ENCODE data around the gene KCNIP3.

Gene KCNIP3

GRCh38 chr2:95297639-95298395 is 670 bp downstream of the KCNIP3 start:
- DNase-seq, result no peak

- DNase-seq, result no peak
These were observed 1.5 kb downstream of the KCNIP3 start for GRCh38 chr2:95298486-95299111.

DNA sequence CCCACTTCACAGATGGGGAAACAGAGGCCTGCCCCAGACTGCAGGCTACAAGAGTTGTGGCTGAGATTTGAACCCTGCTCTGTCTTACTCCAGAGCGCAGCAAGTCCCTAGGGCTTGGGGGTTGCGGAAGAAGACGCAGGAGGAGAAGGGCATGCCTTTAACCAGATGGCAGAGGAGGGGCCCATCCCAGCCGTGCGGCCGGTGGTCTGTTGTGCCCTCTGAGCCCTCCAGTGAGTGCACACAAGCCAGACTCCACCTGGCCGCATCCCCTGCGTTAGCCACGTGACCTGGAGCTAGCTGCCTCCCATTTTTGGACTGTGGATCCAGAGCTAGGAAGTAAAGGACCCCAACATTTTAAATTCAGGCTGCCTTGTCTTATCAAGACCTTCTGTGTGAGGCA is 2.8 kb downstream of the KCNIP3 start:
- no peak for DNase-seq

GRCh38 chr2:95300450-95300849 is 3.3 kb downstream of the KCNIP3 start:
- DNase-seq, result no peak

GRCh38 chr2:95301186-95301585 is 4.0 kb downstream of the KCNIP3 start:
- no peak for DNase-seq

DNA sequence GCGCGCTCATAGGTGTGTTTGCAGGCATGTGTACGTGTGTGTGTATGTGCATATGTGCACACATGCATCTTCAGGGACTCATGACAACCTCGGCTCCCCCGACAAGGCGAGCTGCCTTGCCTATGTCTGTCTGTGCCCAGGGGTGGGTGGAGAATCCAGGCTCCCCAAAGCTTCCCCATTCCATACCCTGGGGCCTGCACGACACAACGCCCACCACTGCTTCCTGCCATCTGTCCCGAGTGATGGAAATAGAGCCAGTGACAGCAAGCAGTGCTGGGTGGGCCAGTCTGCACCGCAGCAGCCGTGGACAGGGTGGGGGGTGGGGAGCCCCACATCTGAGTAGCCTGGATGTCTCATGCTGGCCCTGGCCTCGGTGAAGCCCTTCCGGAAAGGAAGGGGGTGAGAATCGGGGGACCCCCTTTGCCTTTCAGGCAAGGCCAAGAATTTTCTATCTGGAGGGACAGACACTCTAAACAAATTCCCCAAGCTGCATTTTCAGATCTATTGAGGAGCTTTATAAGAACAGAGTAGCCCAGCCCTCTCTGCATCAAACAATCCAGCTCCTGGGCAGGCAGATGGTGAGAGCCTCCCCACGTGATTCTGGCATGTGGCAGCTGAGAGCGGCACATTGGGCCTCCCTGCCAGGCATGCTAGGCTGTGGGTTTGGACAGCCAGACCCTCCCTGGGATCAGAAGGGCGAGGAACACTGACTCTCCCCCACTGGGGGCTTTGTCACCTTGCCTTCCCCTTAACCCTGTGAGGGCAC is 4.9 kb downstream of the KCNIP3 start:
- no peak for DNase-seq

DNA sequence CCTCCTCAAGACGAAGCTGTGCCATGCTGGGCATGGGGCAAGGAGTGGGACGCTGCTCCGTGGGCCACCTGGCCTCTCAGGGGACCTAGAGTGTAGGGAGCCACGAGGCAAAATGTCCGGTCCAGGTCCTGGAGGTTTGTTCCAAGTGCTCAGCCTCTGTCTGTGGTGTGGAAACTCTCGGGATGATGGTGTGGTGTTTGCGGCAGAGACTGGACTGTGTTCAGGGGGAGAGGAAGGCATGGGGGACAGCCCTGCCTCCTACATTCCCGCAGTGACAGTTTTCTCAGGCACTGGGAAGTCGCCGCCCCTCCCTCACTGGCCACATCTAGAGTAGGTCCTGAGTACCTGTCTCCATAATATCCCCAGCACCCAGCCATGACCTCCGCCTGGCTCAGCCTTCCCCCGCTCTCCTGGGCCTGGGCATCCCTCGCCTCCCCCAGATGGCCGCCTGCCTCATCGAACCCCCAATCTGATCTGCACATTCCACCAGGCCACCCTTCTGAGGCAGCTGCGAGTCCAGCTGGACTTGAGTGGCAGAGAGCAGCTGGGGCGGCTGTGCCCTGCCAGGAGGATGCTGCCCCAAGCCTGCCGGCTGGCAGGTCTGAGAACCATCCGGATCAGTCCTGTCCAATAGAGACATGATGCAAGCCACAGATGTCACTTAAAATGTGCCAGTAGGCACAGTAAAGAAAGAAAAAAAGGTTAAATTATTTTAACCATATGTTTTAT is 6.2 kb downstream of the KCNIP3 start:
- no peak for DNase-seq

- no peak for DNase-seq
These were observed 8.4 kb downstream of the KCNIP3 start for GRCh38 chr2:95305380-95306061.

- DNase-seq, result no peak
These were observed 9.3 kb downstream of the KCNIP3 start for GRCh38 chr2:95306336-95306895.

DNA sequence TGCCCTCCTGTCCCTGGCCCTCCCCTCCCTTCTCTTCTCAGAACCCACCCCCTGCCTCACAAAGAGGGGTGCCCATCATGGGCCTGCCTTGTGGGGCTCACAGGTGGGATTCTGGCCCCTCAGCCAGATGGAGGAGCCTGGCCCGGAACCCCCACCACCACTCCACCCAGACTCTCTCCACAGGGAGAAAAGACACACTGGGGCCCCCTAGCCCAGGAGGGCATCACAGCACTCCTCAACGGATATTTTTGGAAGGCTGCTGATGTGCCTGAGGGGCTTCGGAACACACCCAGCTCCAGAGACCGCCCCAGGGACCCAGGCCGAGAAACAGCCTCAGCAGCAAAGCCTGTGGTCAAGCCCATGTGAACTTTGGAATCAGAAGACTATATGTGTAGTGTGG is 9.9 kb downstream of the KCNIP3 start:
- no peak for DNase-seq

- DNase-seq, result no peak
These were observed 10.7 kb downstream of the KCNIP3 start for GRCh38 chr2:95307878-95308277.

- DNase-seq, result no peak
These were observed 11.4 kb downstream of the KCNIP3 start for GRCh38 chr2:95308426-95308990.

DNA sequence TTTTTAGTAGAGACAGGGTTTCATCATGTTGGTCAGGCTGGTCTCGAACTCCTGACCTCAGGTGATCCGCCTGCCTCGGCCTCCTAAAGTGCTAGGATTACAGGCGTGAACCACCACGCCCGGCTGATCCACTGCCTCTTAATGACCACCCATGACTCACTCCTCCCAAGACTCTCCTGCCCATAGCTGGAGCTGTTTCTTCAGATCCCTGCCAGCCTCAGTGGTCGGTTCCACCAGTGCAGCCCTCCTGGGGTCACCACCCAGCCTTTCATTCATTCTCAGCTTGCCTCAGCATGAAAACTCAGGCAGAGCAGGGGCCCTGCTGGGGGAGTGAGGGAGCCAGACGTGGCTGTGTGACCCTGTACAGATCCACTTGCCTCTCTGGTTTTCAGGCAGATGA is 12.5 kb downstream of the KCNIP3 start:
- DNase-seq, result no peak

DNA sequence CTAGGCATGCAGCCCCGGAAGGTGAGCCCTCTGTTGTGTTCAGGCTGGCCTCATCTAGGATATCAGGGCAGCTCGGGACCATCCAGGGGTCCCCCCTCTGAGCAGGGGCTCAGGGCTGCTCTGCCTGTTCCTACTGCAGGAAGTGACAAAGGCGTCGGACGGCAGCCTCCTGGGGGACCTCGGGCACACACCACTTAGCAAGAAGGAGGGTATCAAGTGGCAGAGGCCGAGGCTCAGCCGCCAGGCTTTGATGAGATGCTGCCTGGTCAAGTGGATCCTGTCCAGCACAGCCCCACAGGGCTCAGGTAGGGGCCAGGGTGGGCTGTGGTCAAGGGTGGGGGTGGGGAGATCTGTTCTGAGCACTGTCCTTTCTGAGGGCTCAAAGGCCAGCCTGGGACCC is 13.1 kb downstream of the KCNIP3 start:
- no peak for DNase-seq

GRCh38 chr2:95310651-95311050 is 13.5 kb downstream of the KCNIP3 start:
- no peak for DNase-seq

- no peak for DNase-seq
These were observed 14.8 kb downstream of the KCNIP3 start for GRCh38 chr2:95311815-95312542.

- DNase-seq, result no peak
These were observed 15.5 kb downstream of the KCNIP3 start for GRCh38 chr2:95312543-95313201.

GRCh38 chr2:95313296-95314131 is 16.4 kb downstream of the KCNIP3 start:
- DNase-seq, result no peak

- no peak for DNase-seq
These were observed 17.4 kb downstream of the KCNIP3 start for GRCh38 chr2:95314598-95314963.

Data from stimulated activated CD4-positive, alpha-beta T cell treated with anti-CD3 and anti-CD28 coated beads, Interleukin-4, amount 100 ng/mL, for 4 hours (primary cell).